Left lung (tissue), 10 donors: Measurements from ENCODE around the gene LETM1. TPM values are rescaled to one million over a fixed set of nuclear protein-coding genes. Genes with fewer than 3 reads are reported as not detected.

Source experiments
- ATAC-seq: fragments of 200-7000 bp; cut with Tn5 transposase; one replicate; pipeline ENCODE4 v1.9.1; 2020; ENCODE audit warnings: moderate library complexity
- DNase-seq, 4 donors: peaks; one replicate each; pipeline ENCODE4 v3.0.0-alpha.2; 2013 to 2020
- H3K27ac ChIP-seq, 2 donors: fragments of 200-600 bp; sonication (generic) in 1 of 2; one replicate each; pipeline versions ENCODE4 v1.5.0 to v1.8.0; 2020 to 2021
- H3K27me3 ChIP-seq, 2 donors: fragments of 200-600 bp; sonication (generic) in 1 of 2; one replicate each; pipeline versions ENCODE4 v1.5.0 to v1.8.0; 2020 to 2021
- H3K36me3 ChIP-seq, 2 donors: fragments of 200-600 bp; sonication (generic) in 1 of 2; one replicate each; pipeline versions ENCODE4 v1.5.0 to v1.8.0; 2020 to 2021
- H3K4me1 ChIP-seq, 2 donors: fragments of 200-600 bp; one replicate each; pipeline ENCODE4 v1.8.0; 2021
- H3K4me3 ChIP-seq, 2 donors: fragments of 200-600 bp; sonication (generic) in 1 of 2; one replicate each; pipeline versions ENCODE4 v1.5.0 to v1.8.0; 2020 to 2021; ENCODE audit warnings: mild to moderate bottlenecking in 1 of 2
- H3K9me3 ChIP-seq, 2 donors: fragments of 200-600 bp; sonication (generic) in 1 of 2; one replicate each; pipeline versions ENCODE4 v1.5.0 to v1.8.0; 2020 to 2021
- CTCF ChIP-seq, 2 donors: fragments of 200-600 bp; sonication (generic) in 1 of 2; IDR thresholded peaks; one replicate each; pipeline versions ENCODE4 v1.5.0 to v1.8.0; 2021; ENCODE audit warnings: antibody characterized with exemption in 2 of 2
- intact Hi-C, 2 donors: fragments of 100-400 bp; cut with DNase I; formaldehyde crosslinking; loops; one replicate each; pipeline versions ENCODE4 v1.11.2 to v1.14.2; 2022
- polyA plus RNA-seq, 6 donors: library from polyadenylated mRNA; unstranded; fragments of 120-200 nt; gene quantifications; one replicate each; pipeline ENCODE4 v1.2.1, GENCODE V29; 2013; ENCODE audit not compliant: insufficient read length in 6 of 6
- total RNA-seq, 2 donors: library from RNA; stranded (reverse); fragmentation: NEBNext Ultra II Directional; extraction: Animal tissue kit (Norgen Biotek cat#: 25700); gene quantifications; one replicate each; pipeline ENCODE4 v1.2.1, GENCODE V29; 2021
- donor health status: DM: no; HTN: yes; CAD: no.
- donor health status: DM: no; HTN: no; CAD: no.

The LETM1 gene
- total and polyA plus RNA-seq, 8 donors: 17.9 to 52.3 (median 21.5) TPM

DNA sequence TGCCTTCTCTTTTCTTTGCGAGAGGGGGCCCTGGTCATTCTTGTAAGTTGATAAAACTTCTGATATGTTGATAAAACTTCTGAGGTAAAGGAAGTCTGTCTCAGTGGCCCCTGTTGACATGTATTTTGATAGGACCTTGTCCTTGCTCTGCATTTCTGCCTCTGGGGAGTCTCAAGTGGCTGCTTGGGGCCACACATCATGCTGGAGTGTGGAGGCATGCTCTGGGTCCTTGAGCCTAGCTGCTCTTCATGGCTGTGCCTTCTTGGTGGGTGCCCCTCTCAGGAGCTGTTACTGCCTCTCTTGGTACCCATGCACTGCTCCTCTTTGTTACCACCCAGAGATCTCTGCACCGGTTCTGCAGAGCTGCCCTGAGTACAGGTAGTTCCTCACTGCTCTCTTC, 29.5 kb upstream of the LETM1 start:
- Histone ChIP-seq H3K4me1 (peaks cover 3 to 12% of the 10 kb centered on the region in 2 donors), H3K36me3 (no peaks in the 10 kb centered on the region), H3K27me3 (no peaks in the 10 kb centered on the region), H3K27ac (no peak overlapping the region), H3K9me3 (no peaks in the 10 kb centered on the region), H3K4me3 (no peak overlapping the region)
- ATAC-seq: peak; percentile 50
- DNase-seq: no peak
- no peak for TF ChIP-seq CTCF (IDR thresholded peaks at IDR 0.05)
- intact Hi-C loops: no loop called here

DNA sequence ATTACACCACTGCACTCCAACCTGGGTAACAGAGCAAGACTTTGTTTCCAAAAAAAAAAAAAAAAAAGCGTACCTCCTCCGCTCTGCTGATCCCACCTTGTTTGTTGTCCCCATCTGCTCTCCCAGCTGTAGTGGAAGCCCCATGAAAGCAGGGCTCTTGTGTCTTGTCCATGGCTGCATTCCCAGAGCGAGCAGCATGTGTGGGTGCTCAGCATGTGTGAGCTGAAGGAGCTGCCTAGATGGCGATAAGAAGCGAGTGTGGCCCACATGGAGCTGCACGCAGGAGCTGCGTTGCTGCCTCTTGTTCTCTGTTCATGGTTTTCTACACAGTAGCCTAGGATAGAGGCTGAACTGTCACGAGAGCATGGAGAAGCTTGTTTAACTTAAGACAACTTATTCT, 27.6 kb upstream of the LETM1 start:
- Histone ChIP-seq H3K4me1 (peaks cover 3 to 9% of the 10 kb centered on the region in 2 donors), H3K9me3 (no peaks in the 10 kb centered on the region), H3K4me3 (no peak overlapping the region), H3K27me3 (no peaks in the 10 kb centered on the region), H3K27ac (no peak overlapping the region), H3K36me3 (no peaks in the 10 kb centered on the region)
- intact Hi-C loops: no loop called here
- no peak for TF ChIP-seq CTCF (IDR thresholded peaks at IDR 0.05)
- ATAC-seq (no peak), DNase-seq (no peak)

- no peaks in the 10 kb centered on the region for H3K9me3 ChIP-seq
- H3K36me3 ChIP-seq: no peaks in the 10 kb centered on the region
- no peak for DNase-seq
- peaks cover 3 to 7% of the 10 kb centered on the region in 2 donors for H3K4me1 ChIP-seq
- ATAC-seq: no peak
- no peak for TF ChIP-seq CTCF (IDR thresholded peaks at IDR 0.05)
- intact Hi-C loops: no loop called here
- H3K27me3 ChIP-seq: no peaks in the 10 kb centered on the region
- H3K27ac ChIP-seq: no peak overlapping the region
- H3K4me3 ChIP-seq: no peak overlapping the region
Observed at GRCh38 chr4:1882850-1883271, 26.9 kb upstream of the LETM1 start.

- no peaks in the 10 kb centered on the region for H3K4me1 ChIP-seq
- no peaks in the 10 kb centered on the region for H3K27me3 ChIP-seq
- no peak overlapping the region for H3K27ac ChIP-seq
- no peaks in the 10 kb centered on the region for H3K9me3 ChIP-seq
- no peaks in the 10 kb centered on the region for H3K36me3 ChIP-seq
- no peak for DNase-seq
- no peak for ATAC-seq
- no peak for TF ChIP-seq CTCF (IDR thresholded peaks at IDR 0.05)
- intact Hi-C loops: no loop called here
- H3K4me3 ChIP-seq: no peak overlapping the region
Observed at GRCh38 chr4:1880332-1880731, 24.4 kb upstream of the LETM1 start.

- H3K27me3 ChIP-seq: no peaks in the 10 kb centered on the region
- H3K36me3 ChIP-seq: no peaks in the 10 kb centered on the region
- no peak overlapping the region for H3K27ac ChIP-seq
- H3K9me3 ChIP-seq: no peaks in the 10 kb centered on the region
- no peak for TF ChIP-seq CTCF (IDR thresholded peaks at IDR 0.05)
- ATAC-seq (no peak), DNase-seq (no peak)
- H3K4me3 ChIP-seq: no peak overlapping the region
- H3K4me1 ChIP-seq: no peaks in the 10 kb centered on the region
- intact Hi-C loops: no loop called here
Observed at GRCh38 chr4:1879485-1879884, 23.5 kb upstream of the LETM1 start.
